ENCODE data around the gene PTOV1.

GRCh38 chr19:49852631-49853126, 1.7 kb downstream of the PTOV1 start:
- TF ChIP-seq CTCF (conservative IDR thresholded peaks at IDR 0.05 in 1 of 2, IDR thresholded peaks at IDR 0.05 in 1 of 2; ENCODE audit: extremely low read depth in 1 of 2, insufficient read depth in 1 of 2, low read depth in 1 of 2, low read length in 2 of 2) (no peak), EZH2 (IDR thresholded peaks at IDR 0.05; ENCODE audit: borderline replicate concordance, low read length) (no peak)

Data from mammary epithelial cell (primary cell).